T-helper 2 cell treated with Interferon-gamma antibody and Interleukin-4, amounts not matched to agents 5 μg/mL and 100 μg/mL, for 36 hours (primary cell): ENCODE data around the gene PBXIP1.
"Not testable (repeated sequence)": the region's sequence is repeated elsewhere in the genome, so short reads cannot be mapped to it uniquely, and the experiment has no call there.

Experiments used
- DNase-seq: peaks from one replicate; pipeline ENCODE4 v3.0.0; 2021; ENCODE audit warnings: low spot score
- H3K27ac Mint-ChIP-seq: one replicate; pipeline ENCODE4 v1.8.0; 2021; ENCODE audit warnings: mild to moderate bottlenecking, mixed read lengths
- H3K27me3 Mint-ChIP-seq: one replicate; pipeline ENCODE4 v1.8.0; 2021; ENCODE audit warnings: low read depth, mixed read lengths
- H3K36me3 Mint-ChIP-seq: one replicate; pipeline ENCODE4 v1.8.0; 2021; ENCODE audit warnings: low read depth, mixed read lengths
- H3K4me1 Mint-ChIP-seq: one replicate; pipeline ENCODE4 v1.8.0; 2021; ENCODE audit warnings: low read depth, mixed read lengths
- H3K4me3 Mint-ChIP-seq: one replicate; pipeline ENCODE4 v1.8.0; 2022; ENCODE audit warnings: mild to moderate bottlenecking, moderate library complexity, mixed read lengths
- H3K9me3 Mint-ChIP-seq: one replicate; pipeline ENCODE4 v1.8.0; 2021; ENCODE audit warnings: mixed read lengths

Gene PBXIP1

GRCh38 chr1:154998818-154999570 lies 43.1 kb upstream of the PBXIP1 start:
- no peaks in the 10 kb centered on the region for H3K27me3 Mint-ChIP-seq
- DNase-seq: peak; percentile 72

GRCh38 chr1:154998201-154998780 lies 42.4 kb upstream of the PBXIP1 start:
- peaks cover 27% of the 10 kb centered on the region for H3K4me1 Mint-ChIP-seq
- DNase-seq: no peak
- H3K36me3 Mint-ChIP-seq: peaks cover 1% of the 10 kb centered on the region
- no peaks in the 10 kb centered on the region for H3K27me3 Mint-ChIP-seq
- peak overlapping the region; percentile 63 for H3K27ac Mint-ChIP-seq
- peak overlapping the region; percentile 77 for H3K4me3 Mint-ChIP-seq
- H3K9me3 Mint-ChIP-seq: no peaks in the 10 kb centered on the region

More at GRCh38 chr1:154998818-154999570, 43.1 kb upstream of the PBXIP1 start:
- Mint-ChIP-seq H3K4me1 (peaks cover 29% of the 10 kb centered on the region), H3K9me3 (no peaks in the 10 kb centered on the region), H3K4me3 (peak overlapping the region; percentile 77), H3K27ac (peak overlapping the region; percentile 85), H3K36me3 (peaks cover 2% of the 10 kb centered on the region)

- Mint-ChIP-seq H3K4me3 (peak overlapping the region; percentile 37), H3K27ac (peak overlapping the region; percentile 43), H3K4me1 (peaks cover 27% of the 10 kb centered on the region), H3K36me3 (no peaks in the 10 kb centered on the region), H3K9me3 (no peaks in the 10 kb centered on the region), H3K27me3 (no peaks in the 10 kb centered on the region)
- DNase-seq: no peak
Observed at GRCh38 chr1:154996966-154997701, 41.2 kb upstream of the PBXIP1 start.

- not testable (repeated sequence) for H3K4me3 Mint-ChIP-seq, DNase-seq, H3K27me3 Mint-ChIP-seq, H3K36me3 Mint-ChIP-seq, H3K9me3 Mint-ChIP-seq
- Mint-ChIP-seq H3K27ac (peak overlapping the region; percentile 62), H3K4me1 (peaks cover 27% of the 10 kb centered on the region)
Observed at GRCh38 chr1:154995301-154995983, 39.5 kb upstream of the PBXIP1 start.

GRCh38 chr1:154994591-154994990 lies 38.7 kb upstream of the PBXIP1 start:
- no peaks in the 10 kb centered on the region for H3K27me3 Mint-ChIP-seq
- no peaks in the 10 kb centered on the region for H3K9me3 Mint-ChIP-seq
- DNase-seq: no peak
- no peak overlapping the region for H3K4me3 Mint-ChIP-seq
- H3K27ac Mint-ChIP-seq: peak overlapping the region; percentile 62
- H3K36me3 Mint-ChIP-seq: peaks cover 2% of the 10 kb centered on the region
- peaks cover 23% of the 10 kb centered on the region for H3K4me1 Mint-ChIP-seq

GRCh38 chr1:154994269-154994587 lies 38.3 kb upstream of the PBXIP1 start:
- peaks cover 2% of the 10 kb centered on the region for H3K36me3 Mint-ChIP-seq
- H3K27ac Mint-ChIP-seq: peak overlapping the region; percentile 36
- no peak overlapping the region for H3K4me3 Mint-ChIP-seq
- H3K4me1 Mint-ChIP-seq: peaks cover 22% of the 10 kb centered on the region
- no peaks in the 10 kb centered on the region for H3K27me3 Mint-ChIP-seq
- H3K9me3 Mint-ChIP-seq: no peaks in the 10 kb centered on the region
- no peak for DNase-seq

GRCh38 chr1:154993572-154994268 lies 37.8 kb upstream of the PBXIP1 start, which contains the start of gene LENEP:
LENEP (plus strand) TSS chr1:154993586; CDS start chr1:154993608, 22 bp downstream.
- Mint-ChIP-seq H3K27ac (peak within 1 kb of the TSS; percentile 36), H3K27me3 (no peaks in the 10 kb centered on the region), H3K4me1 (peaks cover 19% of the 10 kb centered on the region), H3K9me3 (no peaks in the 10 kb centered on the region), H3K4me3 (no peak within 1 kb of the TSS), H3K36me3 (peaks cover 6% of the 10 kb centered on the region)
- DNase-seq: no peak

GRCh38 chr1:154992721-154993571 lies 37.0 kb upstream of the PBXIP1 start:
- H3K9me3 Mint-ChIP-seq: no peaks in the 10 kb centered on the region
- no peaks in the 10 kb centered on the region for H3K27me3 Mint-ChIP-seq
- H3K4me1 Mint-ChIP-seq: peaks cover 15% of the 10 kb centered on the region
- peaks cover 11% of the 10 kb centered on the region for H3K36me3 Mint-ChIP-seq
- no peak for DNase-seq
- no peak overlapping the region for H3K4me3 Mint-ChIP-seq
- H3K27ac Mint-ChIP-seq: no peak overlapping the region

- H3K27ac Mint-ChIP-seq: no peak overlapping the region
- H3K9me3 Mint-ChIP-seq: no peaks in the 10 kb centered on the region
- no peak overlapping the region for H3K4me3 Mint-ChIP-seq
- no peak for DNase-seq
- no peaks in the 10 kb centered on the region for H3K27me3 Mint-ChIP-seq
- H3K36me3 Mint-ChIP-seq: peaks cover 19% of the 10 kb centered on the region
- peaks cover 5% of the 10 kb centered on the region for H3K4me1 Mint-ChIP-seq
Observed at GRCh38 chr1:154990276-154990675, 34.4 kb upstream of the PBXIP1 start.

- Mint-ChIP-seq H3K4me3 (no peak overlapping the region), H3K9me3 (no peaks in the 10 kb centered on the region), H3K27ac (no peak overlapping the region), H3K27me3 (no peaks in the 10 kb centered on the region), H3K4me1 (peaks cover 3% of the 10 kb centered on the region), H3K36me3 (peaks cover 19% of the 10 kb centered on the region)
- DNase-seq: no peak
Observed at GRCh38 chr1:154989195-154989860, 33.4 kb upstream of the PBXIP1 start.

- no peak overlapping the region for H3K4me3 Mint-ChIP-seq
- H3K36me3 Mint-ChIP-seq: peaks cover 19% of the 10 kb centered on the region
- no peak for DNase-seq
- H3K9me3 Mint-ChIP-seq: no peaks in the 10 kb centered on the region
- H3K4me1 Mint-ChIP-seq: peaks cover 10% of the 10 kb centered on the region
- no peaks in the 10 kb centered on the region for H3K27me3 Mint-ChIP-seq
- no peak overlapping the region for H3K27ac Mint-ChIP-seq
Observed at GRCh38 chr1:154988058-154988954, 32.4 kb upstream of the PBXIP1 start.

GRCh38 chr1:154987326-154987725 lies 31.4 kb upstream of the PBXIP1 start:
- peaks cover 21% of the 10 kb centered on the region for H3K36me3 Mint-ChIP-seq
- peaks cover 10% of the 10 kb centered on the region for H3K4me1 Mint-ChIP-seq
- no peaks in the 10 kb centered on the region for H3K9me3 Mint-ChIP-seq
- no peaks in the 10 kb centered on the region for H3K27me3 Mint-ChIP-seq
- H3K27ac Mint-ChIP-seq: no peak overlapping the region
- no peak overlapping the region for H3K4me3 Mint-ChIP-seq
- no peak for DNase-seq
